Measurements from ENCODE around the gene MAML3.
"Not testable (repeated sequence)": the region's sequence is repeated elsewhere in the genome, so short reads cannot be mapped to it uniquely, and the experiment has no call there.

- not testable (repeated sequence) for TF ChIP-seq CTCF, POLR2A (IDR thresholded peaks at IDR 0.05)
Observed at GRCh38 chr4:139698167-139698925, 455.6 kb downstream of the MAML3 start.
